ENCODE results near the gene PIEZO1.

Gene PIEZO1

GRCh38 chr16:88764913-88765349, 20.1 kb downstream of the PIEZO1 start:
- DNase-seq = no peak

- no peak for DNase-seq
Observed at GRCh38 chr16:88764080-88764479, 20.9 kb downstream of the PIEZO1 start.

GRCh38 chr16:88763502-88764053, 21.4 kb downstream of the PIEZO1 start:
- no peak for DNase-seq

- no peak for DNase-seq
Observed at GRCh38 chr16:88762941-88763340, 22.1 kb downstream of the PIEZO1 start.

- no peak for DNase-seq
Observed at GRCh38 chr16:88762258-88762870, 22.7 kb downstream of the PIEZO1 start.

GRCh38 chr16:88761830-88762229, 23.2 kb downstream of the PIEZO1 start:
- no peak for DNase-seq

- no peak for DNase-seq
Observed at GRCh38 chr16:88761143-88761534, 23.9 kb downstream of the PIEZO1 start.

- peak; percentile 5 for DNase-seq
Observed at GRCh38 chr16:88760424-88761142, 24.4 kb downstream of the PIEZO1 start.

- no peak for DNase-seq
Observed at GRCh38 chr16:88759976-88760350, 25.1 kb downstream of the PIEZO1 start.

- no peak for DNase-seq
Observed at GRCh38 chr16:88759245-88759975, 25.6 kb downstream of the PIEZO1 start.

- no peak for DNase-seq
Observed at GRCh38 chr16:88758944-88759244, 26.1 kb downstream of the PIEZO1 start.

GRCh38 chr16:88758227-88758943, 26.6 kb downstream of the PIEZO1 start:
- DNase-seq = no peak

GRCh38 chr16:88755745-88756443, 29.1 kb downstream of the PIEZO1 start:
- no peak for DNase-seq

GRCh38 chr16:88754912-88755744, 29.9 kb downstream of the PIEZO1 start:
- DNase-seq = no peak

GRCh38 chr16:88754109-88754911, 30.7 kb downstream of the PIEZO1 start:
- DNase-seq = no peak

- no peak for DNase-seq
Observed at GRCh38 chr16:88753602-88754001, 31.4 kb downstream of the PIEZO1 start.

- DNase-seq = no peak
Observed at GRCh38 chr16:88753191-88753590, 31.8 kb downstream of the PIEZO1 start.

GRCh38 chr16:88752386-88753002, 32.5 kb downstream of the PIEZO1 start:
- no peak for DNase-seq

GRCh38 chr16:88750854-88751253, 34.2 kb downstream of the PIEZO1 start:
- DNase-seq = peak; percentile 6

GRCh38 chr16:88749358-88749757, 35.7 kb downstream of the PIEZO1 start:
- DNase-seq = no peak
